ENCODE measurements around the gene USP3. TPM values are rescaled to one million over a fixed set of nuclear protein-coding genes. Genes with fewer than 3 reads are reported as not detected.

USP3 gene
- total and polyA plus RNA-seq, 2 experiments from 2014 or later: 15.4 to 21.0 TPM

DNA sequence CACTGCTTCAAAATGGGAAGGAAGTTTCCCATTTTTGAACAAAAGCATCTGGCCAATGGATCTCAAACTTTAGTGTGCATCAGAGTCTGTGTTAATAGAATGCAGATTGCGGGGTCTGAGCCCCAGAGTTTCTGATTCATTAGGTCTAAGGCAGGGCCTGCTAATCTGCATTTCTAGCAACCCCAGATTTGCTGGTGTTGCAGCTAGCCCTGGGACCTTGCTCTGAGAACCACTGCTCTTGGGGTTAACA lies 30.7 kb upstream of the USP3 start:
- peaks cover 26% of the 10 kb centered on the region for H3K4me1 ChIP-seq (ENCODE audit: insufficient read depth)
- TF ChIP-seq EZH2 (IDR thresholded peaks at IDR 0.05; ENCODE audit: insufficient read depth, poor library complexity, severe bottlenecking): no peak
- TF ChIP-seq EZH2phosphoT487 (IDR thresholded peaks at IDR 0.05; ENCODE audit: insufficient read depth, low read depth): no peak
- peak overlapping the region; percentile 44 for H3K4me2 ChIP-seq (ENCODE audit: unreplicated experiment)
- H4K20me1 ChIP-seq (ENCODE audit: insufficient read depth): no peaks in the 10 kb centered on the region
- H2AFZ ChIP-seq: no peak overlapping the region
- H3F3A ChIP-seq (ENCODE audit: insufficient read depth): peaks cover 24% of the 10 kb centered on the region
- H3K27me3 ChIP-seq (replicated peaks; ENCODE audit: insufficient read depth): no peaks in the 10 kb centered on the region
- WGBS, 2 experiments (ENCODE audit: low coverage in 1 of 2, low lambda C conversion rate in 2 of 2, missing lambda C conversion rate in 2 of 2): 92 to 94% methylated on average over 1 of the region's 1 CpG
- in situ Hi-C loops (cut with MboI): loop anchor here (25.0 kb wide), 1 partner anchor 589 kb away; no protein-coding TSS in a partner anchor
- no peaks in the 10 kb centered on the region for H3K79me2 ChIP-seq (ENCODE audit: insufficient read depth)
- no peaks in the 10 kb centered on the region for H3K9me3 ChIP-seq (ENCODE audit: low read depth)
- no peak for DNase-seq
- peak overlapping the region; percentile 22; the same call in 1 of the 2 replicates for H3K9ac ChIP-seq
- peak overlapping the region; percentile 54; the same call in 1 of the 2 replicates for H3K27ac ChIP-seq
- H3K36me3 ChIP-seq (ENCODE audit: low read depth): no peaks in the 10 kb centered on the region
- H3K9me2 ChIP-seq (ENCODE audit: insufficient read depth): no peaks in the 10 kb centered on the region
- no peak overlapping the region for H3K4me3 ChIP-seq

DNA sequence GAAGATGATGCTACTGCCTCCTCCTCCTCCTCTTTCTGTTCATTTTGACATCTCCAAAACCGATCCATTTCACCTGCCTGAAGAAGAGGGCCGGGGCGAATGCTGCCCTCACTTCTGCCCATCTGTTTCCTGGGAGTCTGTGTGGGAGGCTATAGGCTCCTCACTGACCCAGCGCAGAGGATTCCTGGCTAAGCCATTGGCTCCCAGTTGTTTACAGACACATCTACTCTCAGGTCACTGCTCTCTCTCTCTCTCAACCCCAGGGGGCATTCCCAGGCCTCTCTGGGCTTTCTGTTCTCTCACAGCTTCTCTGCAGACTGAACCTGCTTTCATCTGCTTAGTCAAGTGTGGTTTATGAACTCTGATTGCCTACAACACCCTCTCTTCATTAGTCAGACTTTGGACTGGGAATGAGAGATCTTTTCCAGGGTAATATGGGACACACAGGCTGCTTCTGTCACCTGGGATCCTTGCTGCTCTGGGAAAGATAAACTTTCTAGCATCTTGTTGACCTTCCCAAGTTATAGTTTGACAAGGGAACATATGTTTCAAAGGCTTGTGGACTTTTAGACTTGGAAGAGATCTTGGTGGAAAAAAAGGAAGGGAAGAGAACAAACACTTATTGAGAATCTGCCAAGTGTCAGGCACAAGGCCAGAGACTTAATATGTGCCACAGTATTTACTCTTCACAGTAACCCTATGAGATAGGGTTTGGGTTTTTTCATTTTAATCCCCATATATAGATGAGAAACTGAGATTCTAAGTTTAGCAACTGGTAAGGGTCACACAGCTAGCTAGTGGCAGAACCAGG lies 30.2 kb upstream of the USP3 start:
- Histone ChIP-seq H3K36me3 (ENCODE audit: low read depth) (no peaks in the 10 kb centered on the region), H3K4me1 (ENCODE audit: insufficient read depth) (peaks cover 31% of the 10 kb centered on the region), H3K9me3 (ENCODE audit: low read depth) (no peaks in the 10 kb centered on the region), H3K4me2 (ENCODE audit: unreplicated experiment) (peak overlapping the region; percentile 44), H3K9me2 (ENCODE audit: insufficient read depth) (no peaks in the 10 kb centered on the region), H3K79me2 (ENCODE audit: insufficient read depth) (no peaks in the 10 kb centered on the region), H3F3A (ENCODE audit: insufficient read depth) (peaks cover 29% of the 10 kb centered on the region), H3K9ac (peak overlapping the region; percentile 22; the same call in 1 of the 2 replicates), H3K27ac (peak overlapping the region; percentile 54), H3K27me3 (replicated peaks; ENCODE audit: insufficient read depth) (no peaks in the 10 kb centered on the region), H2AFZ (no peak overlapping the region), H3K4me3 (no peak overlapping the region), H4K20me1 (ENCODE audit: insufficient read depth) (no peaks in the 10 kb centered on the region)
- WGBS, 2 experiments (ENCODE audit: low coverage in 1 of 2, low lambda C conversion rate in 2 of 2, missing lambda C conversion rate in 2 of 2): 22 to 37% methylated on average over 4 of the region's 4 CpGs
- peak; percentile 87 for DNase-seq
- in situ Hi-C loops (cut with MboI): loop anchor here (25.0 kb wide), 1 partner anchor 588 kb away; no protein-coding TSS in a partner anchor
- TF ChIP-seq EZH2phosphoT487 (IDR thresholded peaks at IDR 0.05; ENCODE audit: insufficient read depth, low read depth) (no peak), EZH2 (IDR thresholded peaks at IDR 0.05; ENCODE audit: insufficient read depth, poor library complexity, severe bottlenecking) (no peak)

DNA sequence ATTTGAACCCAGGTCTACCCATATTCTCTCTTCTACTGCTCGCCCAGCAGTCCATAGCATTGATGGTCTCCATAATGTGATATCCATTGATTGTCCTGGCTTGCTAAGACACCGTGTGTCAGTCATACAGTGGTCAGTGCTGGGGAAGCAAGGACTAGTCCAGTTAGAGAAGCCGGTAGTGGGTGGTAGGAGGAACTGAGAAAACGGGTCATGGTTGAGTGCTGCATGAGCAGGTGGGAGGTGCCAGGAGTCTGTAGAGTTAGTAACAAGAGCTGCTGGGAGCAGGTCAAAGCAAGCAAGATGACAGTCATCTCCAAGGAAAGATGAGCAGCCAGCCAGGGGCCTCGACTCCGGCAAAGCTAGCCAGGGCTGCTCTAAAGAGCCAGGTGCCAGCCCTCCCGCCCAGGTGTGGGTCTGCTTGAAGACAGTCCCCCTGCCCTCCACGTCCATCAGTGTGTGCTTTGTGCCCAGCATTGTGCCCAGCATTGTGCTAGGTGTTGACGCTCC lies 29.5 kb upstream of the USP3 start:
- Histone ChIP-seq H3K9ac (no peak overlapping the region), H2AFZ (no peak overlapping the region), H3F3A (ENCODE audit: insufficient read depth) (peaks cover 33% of the 10 kb centered on the region), H3K4me1 (ENCODE audit: insufficient read depth) (peaks cover 35% of the 10 kb centered on the region), H3K27ac (peak overlapping the region; percentile 54; the same call in 1 of the 2 replicates), H3K36me3 (ENCODE audit: low read depth) (no peaks in the 10 kb centered on the region), H3K27me3 (replicated peaks; ENCODE audit: insufficient read depth) (no peaks in the 10 kb centered on the region), H3K9me2 (ENCODE audit: insufficient read depth) (no peaks in the 10 kb centered on the region), H3K9me3 (ENCODE audit: low read depth) (no peaks in the 10 kb centered on the region), H3K79me2 (ENCODE audit: insufficient read depth) (no peaks in the 10 kb centered on the region), H3K4me2 (ENCODE audit: unreplicated experiment) (peak overlapping the region; percentile 44), H3K4me3 (no peak overlapping the region), H4K20me1 (ENCODE audit: insufficient read depth) (no peaks in the 10 kb centered on the region)
- 73 to 76% methylated on average over 9 of the region's 9 CpGs for WGBS, 2 experiments (ENCODE audit: low coverage in 1 of 2, low lambda C conversion rate in 2 of 2, missing lambda C conversion rate in 2 of 2)
- in situ Hi-C loops (cut with MboI): loop anchor here (25.0 kb wide), 1 partner anchor 587 kb away; no protein-coding TSS in a partner anchor
- TF ChIP-seq EZH2 (IDR thresholded peaks at IDR 0.05; ENCODE audit: insufficient read depth, poor library complexity, severe bottlenecking) (no peak), EZH2phosphoT487 (IDR thresholded peaks at IDR 0.05; ENCODE audit: insufficient read depth, low read depth) (no peak)
- peak; percentile 43 for DNase-seq

DNA sequence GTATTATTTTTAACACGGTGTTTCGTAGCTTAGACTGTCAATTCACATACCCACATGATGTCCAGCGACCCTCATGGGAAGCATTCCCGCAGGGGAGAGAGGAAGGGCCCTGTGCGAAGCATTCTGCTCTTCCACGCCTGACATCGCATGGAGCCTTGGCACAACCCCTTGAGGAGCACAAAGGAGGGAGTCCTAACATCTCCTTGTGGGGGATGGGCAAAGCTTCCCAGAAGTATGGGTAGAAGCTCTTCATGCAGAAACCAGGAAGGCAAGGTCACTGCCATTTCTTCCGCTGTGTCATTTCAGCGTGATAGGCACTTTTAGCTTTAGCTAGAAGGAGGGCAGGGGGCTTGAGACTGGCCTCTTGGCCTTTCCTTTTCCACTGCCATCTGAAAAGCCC lies 28.7 kb upstream of the USP3 start:
- H3K4me1 ChIP-seq (ENCODE audit: insufficient read depth): peaks cover 43% of the 10 kb centered on the region

More for the DNA sequence above, 28.7 kb upstream of the USP3 start:
- peak overlapping the region; percentile 36 for H3K4me2 ChIP-seq (ENCODE audit: unreplicated experiment)
- no peaks in the 10 kb centered on the region for H3K9me3 ChIP-seq (ENCODE audit: low read depth)
- H3K36me3 ChIP-seq (ENCODE audit: low read depth): no peaks in the 10 kb centered on the region
- no peak for DNase-seq
- peaks cover 35% of the 10 kb centered on the region for H3F3A ChIP-seq (ENCODE audit: insufficient read depth)
- H3K4me3 ChIP-seq: no peak overlapping the region
- H3K27me3 ChIP-seq (replicated peaks; ENCODE audit: insufficient read depth): no peaks in the 10 kb centered on the region
- H3K9me2 ChIP-seq (ENCODE audit: insufficient read depth): no peaks in the 10 kb centered on the region
- WGBS, 2 experiments (ENCODE audit: low coverage in 1 of 2, low lambda C conversion rate in 2 of 2, missing lambda C conversion rate in 2 of 2): 88 to 91% methylated on average over 9 of the region's 9 CpGs
- in situ Hi-C loops (cut with MboI): no loop called here
- no peaks in the 10 kb centered on the region for H3K79me2 ChIP-seq (ENCODE audit: insufficient read depth)
- peak overlapping the region; percentile 50 for H3K27ac ChIP-seq
- TF ChIP-seq EZH2 (IDR thresholded peaks at IDR 0.05; ENCODE audit: insufficient read depth, poor library complexity, severe bottlenecking): no peak
- no peak for TF ChIP-seq EZH2phosphoT487 (IDR thresholded peaks at IDR 0.05; ENCODE audit: insufficient read depth, low read depth)
- H4K20me1 ChIP-seq (ENCODE audit: insufficient read depth): no peaks in the 10 kb centered on the region
- peak overlapping the region; percentile 32; the same call in 1 of the 2 replicates for H2AFZ ChIP-seq
- H3K9ac ChIP-seq: peak overlapping the region; percentile 24; the same call in 1 of the 2 replicates

Measured in GM23248 (cell line).